HCT116 (cell line): ENCODE results near the gene BAIAP2L2. TPM values are rescaled to one million over a fixed set of nuclear protein-coding genes. Genes with fewer than 3 reads are reported as not detected.

Experiments used
- ATAC-seq: fragments of 200-7000 bp; cut with Tn5 transposase; 2 replicates; pipeline ENCODE4 v1.9.1; 2020; ENCODE audit warnings: mild to moderate bottlenecking, moderate library complexity
- BruUV-seq: library from RNA; stranded (reverse); fragments of 400-500 nt; replicated peaks from 2 replicates; lab custom pipeline; 2021; lab: Mats Ljungman, UMichigan
- CTCF ChIA-PET: fragments of 300-600 bp; sonication (Branson Sonifier 250); formaldehyde crosslinking; loops from one replicate; lab custom pipeline; 2021; ENCODE audit warnings: antibody characterized with exemption; lab: Charles Lee
- POLR2A ChIA-PET: fragments of 300-600, 350-600 bp; sonication (Branson Sonifier 250); formaldehyde crosslinking; loops from one replicate; lab custom pipeline; 2021; ENCODE audit warnings: antibody characterized with exemption; lab: Charles Lee
- RAD21 ChIA-PET, 2 experiments: fragments of 300-600 bp; sonication (Branson Sonifier 250); formaldehyde crosslinking; loops; one replicate each; lab custom pipeline; 2023; ENCODE audit warnings: low total read pairs in 2 of 2; ENCODE audit not compliant: uncharacterized antibody in 2 of 2, unreplicated experiment in 2 of 2, low non-redundant PET in 1 of 2; lab: Charles Lee
- DNase-seq: peaks from one replicate; pipeline ENCODE4 v3.0.0-alpha.2; 2010; ENCODE audit warnings: low read depth, low spot score
- H2AFZ ChIP-seq: fragments of 200-600 bp; shearing (Covaris generic), sonication (generic); 2 replicates; pipeline ENCODE4 v1.6.1; 2017; ENCODE audit warnings: low read depth, mixed run types, mixed read lengths, antibody characterized with exemption, low read length; ENCODE audit not compliant: poor library complexity, severe bottlenecking
- H3K27ac ChIP-seq: 2 replicates; pipeline ENCODE4 v1.5.1; 2012; ENCODE audit warnings: low read depth, low read length
- H3K27me3 ChIP-seq: fragments of 200-600 bp; sonication (generic); 2 replicates; pipeline ENCODE4 v1.6.1; 2016; ENCODE audit warnings: mixed run types, low read length, mixed read lengths; ENCODE audit not compliant: insufficient read depth
- H3K36me3 ChIP-seq, 2 experiments: fragments of 200-500 bp in 1 of 2; fragments of 200-600 bp in 1 of 2; sonication (Bioruptor generic) in 1 of 2; sonication (generic) in 1 of 2; 2 replicates each; pipeline versions ENCODE4 v1.5.1 to v1.6.1; 2014 to 2016; ENCODE audit warnings: low read length in 2 of 2, inconsistent platforms in 1 of 2, mixed read lengths in 1 of 2, mixed run types in 1 of 2; ENCODE audit not compliant: insufficient read depth in 2 of 2, control insufficient read depth in 1 of 2
- H3K4me1 ChIP-seq, 2 experiments: fragments of 200-600 bp in 1 of 2; sonication (generic) in 1 of 2; 2 replicates each; pipeline versions ENCODE4 v1.5.1 to v1.6.1; 2012 to 2017; ENCODE audit warnings: low read length in 2 of 2, inconsistent platforms in 1 of 2, mild to moderate bottlenecking in 1 of 2, mixed read lengths in 1 of 2, mixed run types in 1 of 2, moderate library complexity in 1 of 2; ENCODE audit not compliant: insufficient read depth in 2 of 2, control insufficient read depth in 1 of 2
- H3K4me2 ChIP-seq: fragments of 200-600 bp; sonication (generic); 2 replicates; pipeline ENCODE4 v1.6.1; 2017; ENCODE audit warnings: mixed run types, low read length, mixed read lengths
- H3K4me3 ChIP-seq, 2 experiments: fragments of 200-600 bp in 1 of 2; sonication (generic) in 1 of 2; replicated peaks in 1 of 2; 2 replicates each; pipeline ENCODE4 v1.5.1; 2011 to 2016; ENCODE audit warnings: low read length in 2 of 2, control low read depth in 1 of 2, low read depth in 1 of 2, mild to moderate bottlenecking in 1 of 2, mixed read lengths in 1 of 2, mixed run types in 1 of 2
- H3K79me2 ChIP-seq: fragments of 200-600 bp; sonication (generic); 2 replicates; pipeline ENCODE4 v1.6.1; 2017; ENCODE audit warnings: mild to moderate bottlenecking, mixed run types, low read length, moderate library complexity, mixed read lengths; ENCODE audit not compliant: insufficient read depth
- H3K9ac ChIP-seq: fragments of 200-600 bp; sonication (generic); 2 replicates; pipeline ENCODE4 v1.6.1; 2016; ENCODE audit warnings: low read length, mixed read lengths
- H3K9me2 ChIP-seq: fragments of 200-600 bp; sonication (generic), shearing (Covaris generic); 2 replicates; pipeline ENCODE4 v1.6.1; 2017; ENCODE audit warnings: mixed run types, mild to moderate bottlenecking, moderate library complexity; ENCODE audit not compliant: insufficient read depth
- H3K9me3 ChIP-seq, 2 experiments: fragments of 200-500 bp in 1 of 2; fragments of 200-600 bp in 1 of 2; sonication (Bioruptor generic) in 1 of 2; sonication (generic) in 1 of 2; 2 replicates each; pipeline ENCODE4 v1.6.1; 2014 to 2017; ENCODE audit warnings: low read length in 2 of 2, mixed read lengths in 2 of 2, inconsistent platforms in 1 of 2, low read depth in 1 of 2, mild to moderate bottlenecking in 1 of 2, mixed run types in 1 of 2, moderate library complexity in 1 of 2; ENCODE audit not compliant: control insufficient read depth in 1 of 2, insufficient read depth in 1 of 2
- H4K20me1 ChIP-seq: fragments of 200-600 bp; sonication (generic), shearing (Covaris generic); 2 replicates; pipeline ENCODE4 v1.6.1; 2017; ENCODE audit warnings: mixed run types, mild to moderate bottlenecking, moderate library complexity; ENCODE audit not compliant: insufficient read depth
- CBX3 ChIP-seq: IDR thresholded peaks from 2 replicates; pipeline ENCODE4 v1.6.1; 2012; ENCODE audit warnings: low read depth
- EZH2phosphoT487 ChIP-seq: fragments of 200-600 bp; IDR thresholded peaks from 2 replicates; pipeline ENCODE4 v1.6.1; 2018; ENCODE audit warnings: antibody characterized with exemption, borderline replicate concordance
- FOSL1 ChIP-seq: IDR thresholded peaks from 2 replicates; pipeline ENCODE4 v1.6.1; 2012; ENCODE audit warnings: low read depth
- RAD21 ChIP-seq: IDR thresholded peaks from 2 replicates; pipeline ENCODE4 v1.6.1; 2012; ENCODE audit warnings: low read depth, mild to moderate bottlenecking
- SIN3A ChIP-seq: IDR thresholded peaks from 2 replicates; pipeline ENCODE4 v1.6.1; 2012; ENCODE audit warnings: low read depth
- SP1 ChIP-seq: IDR thresholded peaks from 2 replicates; pipeline ENCODE4 v1.6.1; 2012; ENCODE audit warnings: low read depth
- intact Hi-C: fragments of 100-400 bp; cut with micrococcal nuclease; formaldehyde crosslinking; loops from 2 replicates; pipeline ENCODE4 v1.10.0; 2022
- total RNA-seq: library from RNA; stranded (reverse); gene quantifications from one replicate; pipeline ENCODE4 v1.2.1, GENCODE V29; 2021; ENCODE audit not compliant: unreplicated experiment
- TF ChIP-seq, protein P1 (sequence below): IDR thresholded peaks from 2 replicates; pipeline ENCODE4 v1.6.1; 2012; ENCODE audit warnings: low read depth
- TF ChIP-seq, protein P2 (sequence below): IDR thresholded peaks from 2 replicates; pipeline ENCODE4 v1.6.1; 2012
- TF ChIP-seq, protein P3 (sequence below): IDR thresholded peaks from 2 replicates; pipeline ENCODE4 v1.6.1; 2011; ENCODE audit warnings: mild to moderate bottlenecking, low read length, moderate library complexity; ENCODE audit not compliant: insufficient replicate concordance; ENCODE audit errors: extremely low read depth

Gene BAIAP2L2
- total RNA-seq, 1 experiment from 2014 or later = 1.0 TPM

DNA sequence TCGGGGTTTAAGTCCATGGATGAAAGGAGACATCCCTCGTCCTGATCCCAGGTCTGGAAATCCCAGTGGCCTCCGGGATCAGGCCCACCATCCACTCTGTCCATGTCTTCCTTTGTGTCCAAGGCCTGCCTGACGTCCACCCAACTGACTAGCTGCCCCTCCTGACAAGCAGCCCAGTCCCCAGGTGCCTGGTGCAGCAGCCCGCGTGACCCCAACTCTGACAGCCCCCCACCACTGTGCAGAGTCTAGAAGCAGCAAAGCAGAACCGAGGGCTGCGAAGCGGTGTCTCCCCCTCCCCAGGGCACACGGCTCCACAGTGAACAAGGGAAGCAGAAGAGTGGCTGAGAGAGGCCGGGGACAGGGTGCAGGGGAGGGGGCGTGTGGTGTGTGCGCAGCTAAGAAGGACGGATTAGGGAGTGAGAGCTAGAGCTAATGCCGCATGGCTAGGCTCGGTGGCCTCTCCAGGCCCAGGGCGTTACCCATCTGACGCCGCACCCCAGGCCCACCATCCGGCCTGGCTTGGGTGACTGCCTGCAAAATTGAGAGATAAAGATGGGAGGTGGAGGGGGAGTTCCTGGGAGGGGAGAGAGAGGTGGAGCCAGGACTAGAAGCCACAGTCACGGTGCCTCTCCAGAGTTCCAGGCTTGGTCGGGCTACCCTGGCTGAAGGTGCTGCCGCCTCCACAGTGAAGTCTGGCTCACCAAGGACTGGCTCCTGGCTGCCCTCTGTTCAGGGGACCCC is 16.6 kb upstream of the BAIAP2L2 start (continued):
- TF ChIP-seq, protein P1, sequence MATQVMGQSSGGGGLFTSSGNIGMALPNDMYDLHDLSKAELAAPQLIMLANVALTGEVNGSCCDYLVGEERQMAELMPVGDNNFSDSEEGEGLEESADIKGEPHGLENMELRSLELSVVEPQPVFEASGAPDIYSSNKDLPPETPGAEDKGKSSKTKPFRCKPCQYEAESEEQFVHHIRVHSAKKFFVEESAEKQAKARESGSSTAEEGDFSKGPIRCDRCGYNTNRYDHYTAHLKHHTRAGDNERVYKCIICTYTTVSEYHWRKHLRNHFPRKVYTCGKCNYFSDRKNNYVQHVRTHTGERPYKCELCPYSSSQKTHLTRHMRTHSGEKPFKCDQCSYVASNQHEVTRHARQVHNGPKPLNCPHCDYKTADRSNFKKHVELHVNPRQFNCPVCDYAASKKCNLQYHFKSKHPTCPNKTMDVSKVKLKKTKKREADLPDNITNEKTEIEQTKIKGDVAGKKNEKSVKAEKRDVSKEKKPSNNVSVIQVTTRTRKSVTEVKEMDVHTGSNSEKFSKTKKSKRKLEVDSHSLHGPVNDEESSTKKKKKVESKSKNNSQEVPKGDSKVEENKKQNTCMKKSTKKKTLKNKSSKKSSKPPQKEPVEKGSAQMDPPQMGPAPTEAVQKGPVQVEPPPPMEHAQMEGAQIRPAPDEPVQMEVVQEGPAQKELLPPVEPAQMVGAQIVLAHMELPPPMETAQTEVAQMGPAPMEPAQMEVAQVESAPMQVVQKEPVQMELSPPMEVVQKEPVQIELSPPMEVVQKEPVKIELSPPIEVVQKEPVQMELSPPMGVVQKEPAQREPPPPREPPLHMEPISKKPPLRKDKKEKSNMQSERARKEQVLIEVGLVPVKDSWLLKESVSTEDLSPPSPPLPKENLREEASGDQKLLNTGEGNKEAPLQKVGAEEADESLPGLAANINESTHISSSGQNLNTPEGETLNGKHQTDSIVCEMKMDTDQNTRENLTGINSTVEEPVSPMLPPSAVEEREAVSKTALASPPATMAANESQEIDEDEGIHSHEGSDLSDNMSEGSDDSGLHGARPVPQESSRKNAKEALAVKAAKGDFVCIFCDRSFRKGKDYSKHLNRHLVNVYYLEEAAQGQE = no peak
- TF ChIP-seq SP1 = no peak
- TF ChIP-seq, protein P2, sequence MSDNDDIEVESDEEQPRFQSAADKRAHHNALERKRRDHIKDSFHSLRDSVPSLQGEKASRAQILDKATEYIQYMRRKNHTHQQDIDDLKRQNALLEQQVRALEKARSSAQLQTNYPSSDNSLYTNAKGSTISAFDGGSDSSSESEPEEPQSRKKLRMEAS = no peak
- TF ChIP-seq, protein P3, sequence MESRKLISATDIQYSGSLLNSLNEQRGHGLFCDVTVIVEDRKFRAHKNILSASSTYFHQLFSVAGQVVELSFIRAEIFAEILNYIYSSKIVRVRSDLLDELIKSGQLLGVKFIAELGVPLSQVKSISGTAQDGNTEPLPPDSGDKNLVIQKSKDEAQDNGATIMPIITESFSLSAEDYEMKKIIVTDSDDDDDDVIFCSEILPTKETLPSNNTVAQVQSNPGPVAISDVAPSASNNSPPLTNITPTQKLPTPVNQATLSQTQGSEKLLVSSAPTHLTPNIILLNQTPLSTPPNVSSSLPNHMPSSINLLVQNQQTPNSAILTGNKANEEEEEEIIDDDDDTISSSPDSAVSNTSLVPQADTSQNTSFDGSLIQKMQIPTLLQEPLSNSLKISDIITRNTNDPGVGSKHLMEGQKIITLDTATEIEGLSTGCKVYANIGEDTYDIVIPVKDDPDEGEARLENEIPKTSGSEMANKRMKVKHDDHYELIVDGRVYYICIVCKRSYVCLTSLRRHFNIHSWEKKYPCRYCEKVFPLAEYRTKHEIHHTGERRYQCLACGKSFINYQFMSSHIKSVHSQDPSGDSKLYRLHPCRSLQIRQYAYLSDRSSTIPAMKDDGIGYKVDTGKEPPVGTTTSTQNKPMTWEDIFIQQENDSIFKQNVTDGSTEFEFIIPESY = no peak
- TF ChIP-seq FOSL1 = no peak

DNA sequence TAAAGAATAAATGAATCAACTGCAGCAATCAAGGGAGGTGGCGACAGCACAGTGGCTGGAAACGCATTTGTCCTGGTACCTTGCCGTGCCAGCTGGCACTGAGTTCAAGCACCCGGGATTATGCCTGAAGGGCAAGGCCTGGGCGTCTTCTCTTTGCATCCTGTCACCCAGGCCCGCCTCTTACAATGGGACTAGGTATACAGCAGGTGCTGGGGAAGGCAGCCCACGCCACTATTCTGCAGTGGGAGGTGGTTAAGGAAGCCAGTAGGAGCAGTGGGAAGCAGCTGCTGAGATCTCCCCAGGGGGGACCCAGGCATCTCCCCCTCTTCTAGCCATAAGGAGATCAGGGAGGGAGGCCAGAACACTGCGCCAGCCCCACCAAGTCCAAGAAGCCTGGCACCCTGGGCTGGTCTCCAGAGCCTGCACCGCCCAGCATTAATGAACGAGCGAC is 15.3 kb upstream of the BAIAP2L2 start:
- RAD21 ChIA-PET = no interaction called here
- Histone ChIP-seq H3K27me3 (no peaks in the 10 kb centered on the region), H3K9me2 (no peaks in the 10 kb centered on the region), H3K4me2 (no peak overlapping the region)
- POLR2A ChIA-PET = no interaction called here
- no peak for TF ChIP-seq CBX3
- TF ChIP-seq EZH2phosphoT487 = no peak
- no peak for TF ChIP-seq RAD21
- TF ChIP-seq SIN3A = no peak
- TF ChIP-seq, all 23 proteins: peak for 0
- ATAC-seq (no peak), DNase-seq (no peak)
- no peak overlapping the region for H3K27ac ChIP-seq
- H3K4me3 ChIP-seq = no peak overlapping the region
- BruUV-seq = no TSS peak
- no peaks in the 10 kb centered on the region for H4K20me1 ChIP-seq
- no peaks in the 10 kb centered on the region for H3K79me2 ChIP-seq
- H2AFZ ChIP-seq = no peak overlapping the region
- H3K9ac ChIP-seq = no peak overlapping the region
- H3K36me3 ChIP-seq = no peaks in the 10 kb centered on the region
- intact Hi-C loops = no loop called here
- peaks cover 5 to 10% of the 10 kb centered on the region in 2 experiments for H3K4me1 ChIP-seq
- no peaks in the 10 kb centered on the region for H3K9me3 ChIP-seq
- CTCF ChIA-PET = no interaction called here
